ENCODE results near the gene FAM78A. TPM values are rescaled to one million over a fixed set of nuclear protein-coding genes. Genes with fewer than 3 reads are reported as not detected.
A peak's percentile ranks its signal among the peaks of the same experiment; 100 is the strongest.

Gene FAM78A
- total RNA-seq, 1 experiment from 2014 or later, result 0.84 TPM

DNA sequence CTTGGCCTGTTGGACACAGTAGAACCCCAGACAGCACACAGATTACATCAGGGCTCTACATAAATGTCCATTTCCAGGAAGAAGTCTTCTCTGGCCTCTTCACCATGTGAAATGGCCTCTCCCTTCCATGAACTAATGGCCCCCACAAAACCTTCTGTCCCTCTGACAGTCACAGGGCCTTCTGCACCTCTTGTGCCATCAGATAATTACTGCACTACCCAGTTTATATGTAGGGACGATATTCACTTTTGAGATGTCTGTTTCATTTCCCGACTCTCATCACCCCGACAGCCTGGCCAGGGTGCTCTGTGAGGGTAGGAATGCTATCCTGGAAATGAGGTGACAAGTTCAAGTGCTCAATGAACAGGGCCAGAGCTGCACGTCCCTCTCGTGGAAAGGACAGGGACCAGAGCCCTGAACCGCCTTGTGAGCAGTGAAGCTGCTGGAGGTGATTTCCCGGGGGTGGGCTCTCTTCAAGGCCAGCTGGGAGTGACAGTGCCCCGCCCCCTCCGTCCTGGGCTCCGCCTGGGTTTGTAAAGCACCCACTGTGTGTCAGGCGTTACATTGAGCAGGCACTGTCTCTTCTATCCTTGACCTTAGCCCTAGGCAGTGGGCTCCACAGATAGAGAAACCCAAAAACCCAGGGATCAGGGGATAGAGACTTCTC is 3.0 kb upstream of the FAM78A start:
- POLR2A ChIA-PET (ENCODE audit: low non-redundant PET), result no interaction called here
- intact Hi-C loops (cut with micrococcal nuclease; ENCODE audit: unreplicated experiment), result no loop called here
- Histone ChIP-seq H3K36me3 (ENCODE audit: insufficient read depth, low read length, poor library complexity, severe bottlenecking) (no peaks in the 10 kb centered on the region), H3K4me1 (ENCODE audit: insufficient read depth, low read length, poor library complexity, severe bottlenecking) (peaks cover 11% of the 10 kb centered on the region), H3K4me3 (ENCODE audit: low read depth, low read length, poor library complexity, severe bottlenecking) (no peak overlapping the region), H3K27me3 (replicated peaks; ENCODE audit: insufficient read depth, low read depth, low read length, poor library complexity) (peaks cover 19% of the 10 kb centered on the region), H3K9me3 (ENCODE audit: low read depth, low read length, poor library complexity, severe bottlenecking) (no peaks in the 10 kb centered on the region), H3K27ac (ENCODE audit: low read depth, low read length, poor library complexity, severe bottlenecking) (no peak overlapping the region)
- TF ChIP-seq, protein P1, sequence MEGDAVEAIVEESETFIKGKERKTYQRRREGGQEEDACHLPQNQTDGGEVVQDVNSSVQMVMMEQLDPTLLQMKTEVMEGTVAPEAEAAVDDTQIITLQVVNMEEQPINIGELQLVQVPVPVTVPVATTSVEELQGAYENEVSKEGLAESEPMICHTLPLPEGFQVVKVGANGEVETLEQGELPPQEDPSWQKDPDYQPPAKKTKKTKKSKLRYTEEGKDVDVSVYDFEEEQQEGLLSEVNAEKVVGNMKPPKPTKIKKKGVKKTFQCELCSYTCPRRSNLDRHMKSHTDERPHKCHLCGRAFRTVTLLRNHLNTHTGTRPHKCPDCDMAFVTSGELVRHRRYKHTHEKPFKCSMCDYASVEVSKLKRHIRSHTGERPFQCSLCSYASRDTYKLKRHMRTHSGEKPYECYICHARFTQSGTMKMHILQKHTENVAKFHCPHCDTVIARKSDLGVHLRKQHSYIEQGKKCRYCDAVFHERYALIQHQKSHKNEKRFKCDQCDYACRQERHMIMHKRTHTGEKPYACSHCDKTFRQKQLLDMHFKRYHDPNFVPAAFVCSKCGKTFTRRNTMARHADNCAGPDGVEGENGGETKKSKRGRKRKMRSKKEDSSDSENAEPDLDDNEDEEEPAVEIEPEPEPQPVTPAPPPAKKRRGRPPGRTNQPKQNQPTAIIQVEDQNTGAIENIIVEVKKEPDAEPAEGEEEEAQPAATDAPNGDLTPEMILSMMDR (conservative IDR thresholded peaks at IDR 0.05; ENCODE audit: low read depth, low read length), result no peak
- no peak for TF ChIP-seq EZH2 (IDR thresholded peaks at IDR 0.05; ENCODE audit: borderline replicate concordance, low read depth, low read length, poor library complexity, severe bottlenecking)
- DNase-seq (ENCODE audit: low spot score), result no peak
- no TSS peak for BruUV-seq (replicated peaks)
- CTCF ChIA-PET, result no interaction called here

DNA sequence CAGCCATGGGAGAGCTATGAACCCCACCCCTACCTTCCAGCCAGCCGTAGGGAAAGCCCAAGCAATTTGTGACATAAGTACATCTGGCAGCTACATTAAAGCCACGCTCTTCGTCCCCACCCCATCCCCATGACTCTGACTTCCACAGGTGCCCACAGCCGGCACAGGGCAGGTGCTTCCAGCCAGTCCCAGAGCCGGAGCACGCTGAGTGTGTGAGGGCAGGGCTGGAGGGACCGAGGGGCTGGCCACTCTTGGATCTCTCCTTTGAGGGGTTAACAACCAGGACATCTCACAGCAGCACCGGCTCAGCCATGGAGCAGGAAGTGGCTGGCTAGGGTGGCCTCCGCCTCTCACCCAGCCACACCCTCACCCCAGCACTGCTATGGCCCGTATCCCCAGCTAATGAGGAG is 2.4 kb upstream of the FAM78A start:
- BruUV-seq (replicated peaks), result no TSS peak
- TF ChIP-seq, protein P1 (conservative IDR thresholded peaks at IDR 0.05; ENCODE audit: low read depth, low read length), result no peak
- no peak for TF ChIP-seq EZH2 (IDR thresholded peaks at IDR 0.05; ENCODE audit: borderline replicate concordance, low read depth, low read length, poor library complexity, severe bottlenecking)
- Histone ChIP-seq H3K9me3 (ENCODE audit: low read depth, low read length, poor library complexity, severe bottlenecking) (no peaks in the 10 kb centered on the region), H3K27me3 (replicated peaks; ENCODE audit: insufficient read depth, low read depth, low read length, poor library complexity) (peaks cover 19% of the 10 kb centered on the region), H3K4me1 (ENCODE audit: insufficient read depth, low read length, poor library complexity, severe bottlenecking) (peaks cover 11% of the 10 kb centered on the region), H3K4me3 (ENCODE audit: low read depth, low read length, poor library complexity, severe bottlenecking) (no peak overlapping the region), H3K36me3 (ENCODE audit: insufficient read depth, low read length, poor library complexity, severe bottlenecking) (no peaks in the 10 kb centered on the region), H3K27ac (ENCODE audit: low read depth, low read length, poor library complexity, severe bottlenecking) (no peak overlapping the region)
- ChIA-PET CTCF (no interaction called here), POLR2A (ENCODE audit: low non-redundant PET) (no interaction called here)
- no peak for DNase-seq (ENCODE audit: low spot score)
- intact Hi-C loops (cut with micrococcal nuclease; ENCODE audit: unreplicated experiment), result no loop called here

DNA sequence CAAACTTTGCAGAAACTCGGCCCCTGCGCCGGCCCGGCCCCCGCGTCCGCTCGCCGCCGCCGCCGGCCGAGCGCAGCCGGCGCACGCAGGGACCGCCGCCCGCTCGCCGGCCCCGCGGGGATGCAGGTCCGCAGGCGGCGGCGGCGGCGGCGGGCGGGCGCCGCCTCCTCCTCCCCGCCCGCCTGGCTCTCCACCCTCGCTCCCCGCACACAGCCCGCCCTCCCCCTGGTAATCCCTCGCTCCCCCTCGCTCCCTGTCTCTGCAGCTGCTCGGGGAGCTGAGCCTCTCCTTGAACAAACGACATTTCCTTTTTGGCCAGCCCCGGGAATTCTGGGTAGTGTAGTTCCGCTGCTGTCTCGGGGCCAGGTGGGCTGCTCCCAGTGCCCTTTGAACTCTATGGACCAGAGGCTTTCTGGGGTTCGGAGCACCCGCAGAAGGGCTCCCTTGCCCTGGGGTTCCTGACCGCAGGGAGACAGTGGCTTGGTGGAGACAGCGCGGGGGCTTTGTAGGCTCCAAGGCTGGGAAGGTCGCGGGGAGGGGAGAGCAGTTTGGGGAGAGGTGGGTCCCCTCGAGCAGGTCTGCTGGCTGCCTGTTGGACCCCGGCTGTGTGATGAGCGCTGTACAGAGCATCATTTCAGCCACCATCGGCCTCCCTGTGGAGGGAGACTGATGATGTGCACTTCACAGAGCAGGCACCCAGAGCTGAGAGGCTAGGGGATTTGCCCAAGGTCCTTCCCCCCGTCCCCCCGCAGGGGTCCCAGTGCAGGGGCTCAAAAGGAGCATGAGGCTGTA is 1.8 kb upstream of the FAM78A start:
- TF ChIP-seq, protein P1 (conservative IDR thresholded peaks at IDR 0.05; ENCODE audit: low read depth, low read length), result no peak
- no peak for TF ChIP-seq EZH2 (IDR thresholded peaks at IDR 0.05; ENCODE audit: borderline replicate concordance, low read depth, low read length, poor library complexity, severe bottlenecking)
- CTCF ChIA-PET, result no interaction called here
- POLR2A ChIA-PET (ENCODE audit: low non-redundant PET), result no interaction called here
- intact Hi-C loops (cut with micrococcal nuclease; ENCODE audit: unreplicated experiment), result no loop called here
- no peaks in the 10 kb centered on the region for H3K9me3 ChIP-seq (ENCODE audit: low read depth, low read length, poor library complexity, severe bottlenecking)
- H3K4me1 ChIP-seq (ENCODE audit: insufficient read depth, low read length, poor library complexity, severe bottlenecking), result peaks cover 11% of the 10 kb centered on the region
- DNase-seq (ENCODE audit: low spot score), result peak; percentile 96
- H3K36me3 ChIP-seq (ENCODE audit: insufficient read depth, low read length, poor library complexity, severe bottlenecking), result no peaks in the 10 kb centered on the region
- peak overlapping the region; percentile 72 for H3K4me3 ChIP-seq (ENCODE audit: low read depth, low read length, poor library complexity, severe bottlenecking)
- no peak overlapping the region for H3K27ac ChIP-seq (ENCODE audit: low read depth, low read length, poor library complexity, severe bottlenecking)
- BruUV-seq (replicated peaks), result no TSS peak
- H3K27me3 ChIP-seq (replicated peaks; ENCODE audit: insufficient read depth, low read depth, low read length, poor library complexity), result peaks cover 16% of the 10 kb centered on the region

All from A673 (cell line).